Kidney epithelial cell (primary cell): ENCODE results near the gene URM1. TPM values are rescaled to one million over a fixed set of nuclear protein-coding genes. Genes with fewer than 3 reads are reported as not detected.

Experiments used
- DNase-seq: peaks from one replicate; pipeline ENCODE4 v3.0.0-alpha.2; 2010; ENCODE audit warnings: low read depth
- H3K27me3 ChIP-seq: 2 replicates; pipeline ENCODE4 v1.6.0; 2011; ENCODE audit warnings: low read length; ENCODE audit not compliant: control insufficient read depth, insufficient read depth
- H3K36me3 ChIP-seq: 2 replicates; pipeline ENCODE4 v1.5.1; 2011; ENCODE audit warnings: low read length; ENCODE audit not compliant: control insufficient read depth, insufficient read depth
- H3K4me3 ChIP-seq: 2 replicates; pipeline ENCODE4 v1.5.1; 2011; ENCODE audit warnings: low read depth, mild to moderate bottlenecking, control low read depth, low read length
- CTCF ChIP-seq: IDR thresholded peaks from 2 replicates; pipeline ENCODE4 v1.5.1; 2011; ENCODE audit warnings: mild to moderate bottlenecking, moderate library complexity, low read length, control low read depth, inconsistent platforms; ENCODE audit not compliant: insufficient read depth, poor library complexity, severe bottlenecking
- total RNA-seq: library from RNA; depleted of rRNA; stranded (reverse); fragments of >200 nt; gene quantifications from 2 replicates; pipeline ENCODE4 v1.2.3, GENCODE V29; 2015

Gene URM1
- total RNA-seq, 1 donor from 2014 or later: 49.9 TPM

GRCh38 chr9:128385496-128386460, 14.6 kb downstream of the URM1 start:
- DNase-seq: no peak
- TF ChIP-seq CTCF: no peak

GRCh38 chr9:128388150-128388549, 17.0 kb downstream of the URM1 start:
- no peak for TF ChIP-seq CTCF
- peaks cover 2% of the 10 kb centered on the region for H3K36me3 ChIP-seq
- H3K4me3 ChIP-seq: no peak overlapping the region
- H3K27me3 ChIP-seq: peaks cover 23% of the 10 kb centered on the region
- no peak for DNase-seq

More at GRCh38 chr9:128385496-128386460, 14.6 kb downstream of the URM1 start:
- Histone ChIP-seq H3K36me3 (peaks cover 2% of the 10 kb centered on the region), H3K4me3 (no peak overlapping the region), H3K27me3 (peaks cover 2% of the 10 kb centered on the region)

GRCh38 chr9:128389395-128390149, 18.4 kb downstream of the URM1 start:
- no peak for TF ChIP-seq CTCF
- DNase-seq: no peak
- no peak overlapping the region for H3K4me3 ChIP-seq
- H3K27me3 ChIP-seq: peaks cover 36% of the 10 kb centered on the region
- H3K36me3 ChIP-seq: peaks cover 2% of the 10 kb centered on the region

GRCh38 chr9:128390150-128390812, 19.1 kb downstream of the URM1 start:
- Histone ChIP-seq H3K4me3 (no peak overlapping the region), H3K27me3 (peaks cover 41% of the 10 kb centered on the region), H3K36me3 (peaks cover 2% of the 10 kb centered on the region)
- DNase-seq: no peak
- no peak for TF ChIP-seq CTCF

- DNase-seq: no peak
- peaks cover 42% of the 10 kb centered on the region for H3K27me3 ChIP-seq
- H3K4me3 ChIP-seq: no peak overlapping the region
- no peak for TF ChIP-seq CTCF
- peaks cover 2% of the 10 kb centered on the region for H3K36me3 ChIP-seq
Observed at GRCh38 chr9:128390813-128391711, 19.9 kb downstream of the URM1 start.
